Activated CD4-positive, alpha-beta T cell treated with anti-CD3 and anti-CD28 coated beads for 24 hours (primary cell): ENCODE data around the gene SLC35F2.
A peak's percentile ranks its signal among the peaks of the same experiment; 100 is the strongest.
"Not testable (repeated sequence)": the region's sequence is repeated elsewhere in the genome, so short reads cannot be mapped to it uniquely, and the experiment has no call there.

Source experiments
- DNase-seq, 2 donors: peaks; one replicate each; pipeline ENCODE4 v3.0.0-alpha.2; 2020; ENCODE audit warnings: low read depth in 2 of 2

SLC35F2 gene, protein sequence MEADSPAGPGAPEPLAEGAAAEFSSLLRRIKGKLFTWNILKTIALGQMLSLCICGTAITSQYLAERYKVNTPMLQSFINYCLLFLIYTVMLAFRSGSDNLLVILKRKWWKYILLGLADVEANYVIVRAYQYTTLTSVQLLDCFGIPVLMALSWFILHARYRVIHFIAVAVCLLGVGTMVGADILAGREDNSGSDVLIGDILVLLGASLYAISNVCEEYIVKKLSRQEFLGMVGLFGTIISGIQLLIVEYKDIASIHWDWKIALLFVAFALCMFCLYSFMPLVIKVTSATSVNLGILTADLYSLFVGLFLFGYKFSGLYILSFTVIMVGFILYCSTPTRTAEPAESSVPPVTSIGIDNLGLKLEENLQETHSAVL

GRCh38 chr11:107858217-107859070 lies at the start of gene SLC35F2:
SLC35F2 (minus strand) TSS chr11:107858787; CDS start chr11:107858767, 20 bp downstream.
- peak; percentile 46 to 56 for DNase-seq

DNA sequence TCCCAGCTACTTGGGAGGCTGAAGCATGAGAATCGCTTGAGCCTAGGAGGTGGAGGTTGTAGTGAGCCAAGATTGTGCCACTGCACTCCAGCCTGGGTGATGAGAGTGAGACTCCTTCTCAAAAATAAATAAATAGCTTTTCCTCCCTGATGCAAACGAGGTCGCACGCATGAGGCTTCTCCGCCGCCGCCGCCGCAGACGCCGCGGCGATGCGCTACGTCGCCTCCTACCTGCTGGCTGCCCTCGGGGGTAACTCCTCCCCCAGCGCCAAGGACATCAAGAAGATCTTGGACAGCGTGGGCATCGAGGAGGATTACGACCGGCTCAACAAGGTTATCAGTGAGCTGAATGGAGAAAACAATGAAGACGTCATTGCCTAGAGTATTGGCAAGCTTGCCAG lies 49.6 kb upstream of the SLC35F2 start:
- DNase-seq = no peak

DNA sequence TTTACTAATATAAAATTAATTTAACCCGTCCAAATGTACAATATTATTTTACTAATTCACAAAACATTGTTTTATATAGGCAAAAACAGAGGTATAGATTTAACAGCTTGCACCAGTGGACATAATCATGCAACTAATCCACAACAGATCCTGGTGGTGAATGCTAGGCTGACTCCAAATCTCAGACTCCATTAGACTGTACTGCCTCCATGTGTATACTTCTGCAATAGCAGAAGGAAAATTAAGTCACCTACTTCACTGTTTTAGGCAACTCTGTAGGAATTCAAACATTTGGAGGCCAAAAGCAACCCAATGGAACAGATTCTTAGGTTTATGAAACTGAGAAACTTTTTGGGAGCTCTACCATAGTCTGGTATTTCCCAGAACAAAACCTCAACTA lies 39.7 kb upstream of the SLC35F2 start:
- DNase-seq = no peak

GRCh38 chr11:107882095-107882820 lies 23.7 kb upstream of the SLC35F2 start:
- no peak for DNase-seq

GRCh38 chr11:107881471-107881870 lies 22.9 kb upstream of the SLC35F2 start:
- DNase-seq = not testable (repeated sequence)

DNA sequence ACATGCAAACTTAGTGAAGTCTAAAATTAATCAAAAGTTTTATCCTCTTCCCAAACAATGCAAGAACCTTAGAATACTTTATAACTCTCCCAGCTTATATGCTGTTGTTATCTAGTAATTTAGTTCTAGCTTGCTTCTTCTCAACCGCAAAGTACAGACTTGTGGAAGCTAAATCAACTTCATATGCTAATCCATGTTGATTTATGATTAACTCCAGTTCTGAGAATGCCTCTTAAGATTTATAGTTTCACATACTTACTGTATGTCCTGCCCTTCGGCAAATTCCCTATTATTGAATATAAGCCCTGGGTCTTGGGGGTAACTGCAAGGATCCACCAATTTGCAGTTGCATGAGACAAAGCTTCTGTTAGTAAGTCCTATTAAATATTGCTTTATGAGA lies 17.6 kb upstream of the SLC35F2 start:
- DNase-seq = no peak

DNA sequence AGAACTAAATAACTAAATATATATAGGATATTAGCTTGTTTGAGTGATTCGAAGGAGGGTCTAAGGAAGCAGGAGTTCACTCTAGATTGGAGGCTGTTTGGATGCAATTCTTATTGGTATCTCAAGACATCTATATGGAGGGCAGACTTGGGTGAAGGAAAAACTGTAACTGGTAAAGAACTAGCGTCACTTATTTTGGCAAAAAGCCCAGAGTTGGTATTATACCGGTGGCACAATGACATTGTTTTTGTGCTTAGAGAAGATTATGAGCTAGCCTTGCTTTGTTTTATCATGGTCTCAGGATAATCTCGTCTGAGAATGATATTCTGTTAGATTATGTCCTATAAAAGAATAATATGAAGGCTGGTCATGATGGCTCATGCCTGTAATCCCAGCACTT lies 6.0 kb upstream of the SLC35F2 start:
- DNase-seq = no peak

GRCh38 chr11:107860688-107861087 lies 2.1 kb upstream of the SLC35F2 start:
- DNase-seq = no peak

DNA sequence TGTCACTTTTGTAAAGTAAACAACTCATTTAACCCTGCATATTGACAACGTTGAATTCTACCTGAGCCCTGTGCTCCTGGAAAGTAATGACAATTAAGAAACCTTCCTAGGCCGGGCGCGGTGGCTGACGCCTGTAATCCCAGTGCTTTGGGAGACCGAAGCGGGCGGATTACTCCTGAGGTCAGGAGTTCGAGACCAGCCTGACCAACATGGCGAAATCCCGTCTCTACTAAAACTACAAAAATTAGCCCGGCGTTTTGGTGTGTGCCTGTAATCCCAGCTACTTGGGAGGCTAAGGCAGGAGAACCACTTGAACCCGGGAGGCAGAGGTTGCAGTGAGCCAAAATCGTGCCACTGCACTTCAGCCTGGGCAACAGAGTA lies 1.6 kb upstream of the SLC35F2 start:
- DNase-seq = not testable (repeated sequence)

- peak in 1 of 2 donors; percentile 13 for DNase-seq
Observed at GRCh38 chr11:107859459-107860239, 1.1 kb upstream of the SLC35F2 start.

DNA sequence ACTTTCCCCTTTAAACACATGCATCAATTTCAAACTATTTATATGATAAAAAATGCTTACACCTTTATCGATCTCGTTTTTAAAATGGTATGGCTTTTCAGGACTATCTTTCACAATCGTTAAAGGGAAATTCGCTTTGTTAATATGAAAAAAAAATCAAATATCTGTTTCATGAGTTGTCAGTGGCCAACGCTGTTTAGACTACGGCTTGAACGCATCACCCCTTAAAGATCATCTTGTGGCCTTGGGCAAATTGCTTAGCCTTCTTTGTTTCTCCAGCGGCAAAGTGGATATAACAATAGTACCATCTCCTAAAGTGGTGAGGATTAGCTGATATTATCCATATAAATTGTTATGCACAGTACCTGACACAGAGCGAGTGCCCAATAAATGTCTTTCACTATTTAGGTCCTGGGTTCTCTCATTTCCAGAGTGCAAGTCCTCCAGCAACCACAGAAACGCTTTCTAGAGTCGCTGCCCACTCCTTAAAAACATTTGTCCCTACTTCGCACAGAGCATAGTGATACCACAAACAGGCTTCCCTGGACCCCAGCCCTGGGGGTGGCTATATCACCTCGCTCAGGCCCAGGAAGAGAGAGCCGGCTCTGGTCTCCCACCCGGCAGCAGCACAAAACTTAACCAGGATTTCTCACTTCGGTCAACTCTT lies 904 bp downstream of the SLC35F2 start:
- no peak for DNase-seq

DNA sequence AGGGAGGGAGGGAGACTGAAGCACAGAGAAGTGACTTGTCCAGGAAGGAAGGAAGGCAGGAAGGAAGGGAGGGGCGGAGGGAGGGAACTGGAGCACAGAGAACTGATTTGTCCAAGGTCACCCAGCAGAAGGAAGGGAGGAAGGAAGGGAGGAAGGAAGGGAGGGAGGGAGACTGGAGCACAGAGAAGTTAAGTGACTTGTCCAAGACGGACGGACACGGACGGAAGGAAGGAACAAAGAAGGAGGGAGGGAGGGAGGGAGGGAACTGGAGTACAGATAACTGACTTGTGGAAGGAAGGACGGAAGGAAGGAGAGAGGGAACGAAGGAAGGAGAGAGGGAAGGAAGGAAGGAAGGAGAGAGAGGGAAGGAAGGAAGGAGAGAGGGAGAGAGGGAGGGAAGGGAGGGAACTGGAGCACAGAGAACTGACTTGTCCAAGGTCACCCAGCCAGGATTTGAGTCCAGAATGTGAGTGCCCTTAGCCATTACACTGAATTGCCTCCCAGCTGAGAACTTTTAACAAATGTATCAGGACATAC lies 1.5 kb downstream of the SLC35F2 start:
- DNase-seq = no peak

DNA sequence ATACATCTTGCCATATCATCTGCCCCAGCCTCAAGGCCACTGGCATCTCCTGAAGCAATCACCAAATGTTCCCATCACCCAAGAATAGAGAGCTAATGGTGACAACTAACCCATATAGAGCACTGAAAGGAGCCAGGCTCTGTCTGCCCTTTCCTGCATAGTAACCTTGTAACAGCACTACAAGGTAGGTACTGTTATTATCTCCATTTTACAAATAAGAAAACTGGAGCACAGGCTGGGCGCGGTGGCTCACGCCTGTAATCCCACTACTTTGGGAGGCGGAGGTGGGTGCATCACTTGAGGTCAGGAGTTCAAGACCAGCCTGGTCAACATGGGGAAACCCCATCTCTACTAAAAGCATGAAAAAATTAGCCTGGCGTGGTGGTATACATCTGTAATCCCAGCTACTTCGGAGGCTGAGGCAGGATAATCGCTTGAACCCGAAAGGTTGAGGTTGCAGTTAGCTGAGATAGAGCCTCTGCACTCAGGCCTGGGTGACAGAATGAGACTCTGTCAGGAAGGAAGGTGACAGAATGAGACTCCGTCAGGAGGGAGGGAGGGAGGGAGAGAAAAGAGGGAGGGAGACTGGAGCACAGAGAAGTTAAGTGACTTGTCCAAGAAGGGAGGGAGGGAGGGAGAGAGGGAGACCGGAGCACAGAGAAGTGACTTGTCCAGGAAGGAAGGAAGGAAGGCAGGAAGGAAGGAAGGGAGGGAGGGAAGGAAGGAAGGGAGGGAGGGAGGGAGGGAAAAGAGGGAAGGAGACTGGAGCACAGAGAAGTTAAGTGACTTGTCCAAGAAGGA lies 2.2 kb downstream of the SLC35F2 start:
- DNase-seq = no peak

DNA sequence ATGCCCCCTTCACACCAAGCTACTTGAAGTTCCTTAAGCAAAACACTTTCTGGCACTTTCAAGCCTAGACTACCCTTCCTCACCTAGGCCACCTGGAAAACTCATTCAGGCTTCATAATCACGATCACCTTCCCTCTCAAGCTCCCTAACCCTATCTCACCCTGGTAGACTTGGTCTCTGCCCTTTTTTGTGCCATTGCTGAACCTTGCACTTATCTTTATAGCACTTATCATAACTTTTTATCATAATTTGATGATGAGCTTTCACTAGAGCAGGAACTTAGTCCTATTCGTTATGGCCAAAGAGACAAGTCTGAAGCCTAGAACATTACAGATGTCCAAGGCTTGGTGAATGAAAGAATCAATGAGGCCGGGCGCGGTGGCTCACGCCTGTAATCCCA lies 5.5 kb downstream of the SLC35F2 start:
- DNase-seq = no peak

DNA sequence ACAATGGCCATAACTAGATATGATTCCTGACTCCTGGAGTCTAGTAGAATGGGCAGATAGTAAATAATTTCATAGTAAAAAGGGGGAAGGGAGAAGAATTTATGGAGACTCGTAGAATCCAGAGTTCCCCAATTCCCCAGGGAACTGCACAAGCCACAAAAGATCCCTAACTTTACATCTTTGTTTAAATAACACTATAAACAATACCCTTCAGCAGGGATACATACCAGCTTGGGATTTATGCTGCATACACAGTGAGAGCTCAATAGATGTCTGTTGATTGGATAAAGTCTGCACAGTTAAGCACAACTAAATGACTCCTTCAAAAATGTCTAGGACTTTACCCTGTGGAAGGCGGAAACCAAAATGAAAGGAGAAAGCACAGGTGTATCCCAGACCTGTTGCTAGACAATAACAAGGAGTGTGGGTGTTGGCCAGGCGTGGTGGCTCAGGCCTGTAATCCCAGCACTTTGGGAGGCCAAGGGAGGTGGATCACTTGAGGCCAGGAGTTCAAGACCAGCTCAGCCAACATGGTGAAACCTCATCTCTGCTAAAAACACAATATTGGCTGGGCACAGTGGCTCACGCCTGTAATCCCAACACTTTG lies 6.8 kb downstream of the SLC35F2 start:
- no peak for DNase-seq

DNA sequence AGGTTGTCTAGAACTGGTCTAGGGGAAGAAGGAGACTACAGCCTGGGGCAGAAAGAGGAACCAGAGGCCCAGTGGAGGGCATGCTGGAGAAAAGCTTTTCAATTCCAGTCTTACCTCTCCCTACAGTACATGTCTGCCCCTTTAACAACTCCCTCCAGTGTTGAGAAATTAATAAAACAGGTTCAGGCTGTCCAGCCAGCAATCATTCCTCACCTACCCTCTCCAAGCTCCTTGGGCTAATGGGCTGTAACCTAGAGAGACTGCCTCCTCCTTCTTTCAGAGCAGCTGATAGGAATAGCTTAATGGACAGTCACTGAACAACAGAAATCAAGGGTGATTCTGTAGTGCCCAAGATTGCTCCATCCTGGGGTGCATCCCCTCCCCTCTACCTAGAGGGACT lies 8.8 kb downstream of the SLC35F2 start:
- DNase-seq = no peak

- DNase-seq = no peak
Observed at GRCh38 chr11:107848345-107848744, 10.2 kb downstream of the SLC35F2 start.

GRCh38 chr11:107847184-107847583 lies 11.4 kb downstream of the SLC35F2 start:
- DNase-seq = no peak

GRCh38 chr11:107844041-107844440 lies 14.5 kb downstream of the SLC35F2 start:
- DNase-seq = no peak
